Mesendoderm (in vitro differentiated cells): ENCODE measurements around the gene AGRN.

Experiments
- DNase-seq: peaks from one replicate; pipeline ENCODE4 v3.0.0; 2013
- H2AK5ac ChIP-seq: 2 replicates; pipeline ENCODE4 v1.6.1; 2013; ENCODE audit warnings: low read length, inconsistent platforms
- H2BK120ac ChIP-seq: 2 replicates; pipeline ENCODE4 v1.6.1; 2013; ENCODE audit warnings: low read depth, mild to moderate bottlenecking, low read length, moderate library complexity, mixed read lengths
- H2BK15ac ChIP-seq: replicated peaks from 2 replicates; pipeline ENCODE4 v1.6.1; 2013; ENCODE audit warnings: low read depth, mild to moderate bottlenecking, moderate library complexity
- H2BK5ac ChIP-seq: 2 replicates; pipeline ENCODE4 v1.6.1; 2013; ENCODE audit warnings: low read length, inconsistent platforms
- H3K18ac ChIP-seq: 2 replicates; pipeline ENCODE4 v1.6.1; 2013; ENCODE audit warnings: mild to moderate bottlenecking, low read length, mixed read lengths
- H3K23ac ChIP-seq: one replicate; pipeline ENCODE4 v1.6.1; 2013; ENCODE audit warnings: low read length
- H3K27ac ChIP-seq: 2 replicates; pipeline ENCODE4 v1.5.1; 2013; ENCODE audit warnings: low read depth, mild to moderate bottlenecking, inconsistent platforms, low read length, moderate library complexity
- H3K27me3 ChIP-seq: 2 replicates; pipeline ENCODE4 v1.6.1; 2013; ENCODE audit warnings: low read length, control low read depth, mild to moderate bottlenecking, inconsistent platforms; ENCODE audit not compliant: insufficient read depth, poor library complexity
- H3K36me3 ChIP-seq: 2 replicates; pipeline ENCODE4 v1.6.1; 2013; ENCODE audit warnings: low read length, inconsistent platforms; ENCODE audit not compliant: control insufficient read depth, insufficient read depth
- H3K4ac ChIP-seq: one replicate; pipeline ENCODE4 v1.6.1; 2013; ENCODE audit warnings: low read depth, mild to moderate bottlenecking, low read length, moderate library complexity
- H3K4me1 ChIP-seq: 2 replicates; pipeline ENCODE4 v1.6.1; 2013; ENCODE audit warnings: low read depth, low read length, inconsistent platforms; ENCODE audit not compliant: control insufficient read depth
- H3K4me2 ChIP-seq: 2 replicates; pipeline ENCODE4 v1.6.1; 2013; ENCODE audit warnings: low read length
- H3K4me3 ChIP-seq: 2 replicates; pipeline ENCODE4 v1.5.1; 2013; ENCODE audit warnings: mild to moderate bottlenecking, low read length
- H3K56ac ChIP-seq: one replicate; pipeline ENCODE4 v1.6.1; 2013; ENCODE audit warnings: low read length
- H3K79me1 ChIP-seq: 2 replicates; pipeline ENCODE4 v1.6.1; 2013; ENCODE audit warnings: low read length, inconsistent platforms
- H3K79me2 ChIP-seq: 2 replicates; pipeline ENCODE4 v1.6.1; 2013; ENCODE audit warnings: mild to moderate bottlenecking, low read length; ENCODE audit not compliant: control insufficient read depth, insufficient read depth
- H3K9ac ChIP-seq: 2 replicates; pipeline ENCODE4 v1.6.1; 2013; ENCODE audit warnings: low read length, inconsistent platforms
- H4K5ac ChIP-seq: one replicate; pipeline ENCODE4 v1.6.1; 2013; ENCODE audit warnings: low read length
- H4K8ac ChIP-seq: one replicate; pipeline ENCODE4 v1.6.1; 2013; ENCODE audit warnings: low read depth, mild to moderate bottlenecking, control low read depth, low read length, moderate library complexity
- WGBS: extraction: QIAGEN DNeasy Blood & Tissue Kit; methylation state at CpG from one replicate; pipeline ENCODE4 v1.1.7; 2013; ENCODE audit warnings: low lambda C conversion rate, missing lambda C conversion rate; ENCODE audit not compliant: insufficient coverage; ENCODE audit errors: extremely low coverage; 5-methylcytosine and 5-hydroxymethylcytosine counted together

Gene AGRN

GRCh38 chr1:980602-981395 is 39.1 kb upstream of the AGRN start:
- no peak for DNase-seq
- Histone ChIP-seq H3K27me3 (peaks cover 2% of the 10 kb centered on the region), H2BK5ac (no peak overlapping the region), H3K27ac (no peak overlapping the region), H3K18ac (no peak overlapping the region), H3K56ac (no peak overlapping the region), H4K8ac (no peak overlapping the region), H3K4me3 (no peak overlapping the region), H3K9ac (no peak overlapping the region), H2AK5ac (no peak overlapping the region), H3K4ac (no peak overlapping the region), H2BK15ac (no peak overlapping the region), H3K4me2 (no peak overlapping the region), H4K5ac (no peak overlapping the region), H3K36me3 (no peaks in the 10 kb centered on the region), H3K4me1 (no peaks in the 10 kb centered on the region), H2BK120ac (no peak overlapping the region), H3K23ac (no peak overlapping the region), H3K79me1 (no peaks in the 10 kb centered on the region), H3K79me2 (no peaks in the 10 kb centered on the region)
- no CpG with 5 or more reads among the region's 35 CpGs for whole genome bisulfite sequencing

GRCh38 chr1:981491-981954 is 38.4 kb upstream of the AGRN start:
- Histone ChIP-seq H3K4me1 (no peaks in the 10 kb centered on the region), H3K79me2 (no peaks in the 10 kb centered on the region), H3K18ac (no peak overlapping the region), H4K8ac (no peak overlapping the region), H3K36me3 (no peaks in the 10 kb centered on the region), H3K79me1 (no peaks in the 10 kb centered on the region), H3K4me2 (no peak overlapping the region), H4K5ac (no peak overlapping the region), H3K4me3 (no peak overlapping the region), H2BK15ac (no peak overlapping the region), H3K56ac (no peak overlapping the region), H2BK5ac (no peak overlapping the region), H2BK120ac (no peak overlapping the region), H3K9ac (no peak overlapping the region), H2AK5ac (no peak overlapping the region), H3K27ac (no peak overlapping the region), H3K23ac (no peak overlapping the region), H3K27me3 (peaks cover 2% of the 10 kb centered on the region), H3K4ac (no peak overlapping the region)
- no peak for DNase-seq
- WGBS: no CpG with 5 or more reads among the region's 21 CpGs

- Histone ChIP-seq H3K4me3 (no peak within 1 kb of the TSS), H3K79me2 (no peaks in the 10 kb centered on the region), H2BK120ac (no peak within 1 kb of the TSS), H3K4me1 (no peaks in the 10 kb centered on the region), H3K9ac (no peak within 1 kb of the TSS), H3K79me1 (no peaks in the 10 kb centered on the region), H3K18ac (no peak within 1 kb of the TSS), H2BK5ac (no peak within 1 kb of the TSS), H4K8ac (no peak within 1 kb of the TSS), H3K56ac (no peak within 1 kb of the TSS), H2BK15ac (no peak within 1 kb of the TSS), H3K36me3 (no peaks in the 10 kb centered on the region), H3K23ac (no peak within 1 kb of the TSS), H4K5ac (no peak within 1 kb of the TSS), H3K27me3 (peaks cover 2% of the 10 kb centered on the region), H3K27ac (no peak within 1 kb of the TSS), H2AK5ac (no peak within 1 kb of the TSS), H3K4me2 (no peak within 1 kb of the TSS), H3K4ac (no peak within 1 kb of the TSS)
- WGBS: no CpG with 5 or more reads among the region's 28 CpGs
- DNase-seq: no peak
Observed at GRCh38 chr1:981955-982558, 37.9 kb upstream of the AGRN start, which contains the start of gene PERM1. PERM1 (minus strand) TSS chr1:982093; CDS start chr1:981029, 1,064 bp downstream.

GRCh38 chr1:982765-983436 is 37.0 kb upstream of the AGRN start:
- Histone ChIP-seq H3K4me2 (no peak overlapping the region), H3K4me3 (no peak overlapping the region), H3K18ac (no peak overlapping the region), H3K4me1 (no peaks in the 10 kb centered on the region), H2BK5ac (no peak overlapping the region), H4K5ac (no peak overlapping the region), H3K56ac (no peak overlapping the region), H3K23ac (no peak overlapping the region), H3K27me3 (peaks cover 2% of the 10 kb centered on the region), H3K4ac (no peak overlapping the region), H3K36me3 (no peaks in the 10 kb centered on the region), H3K27ac (no peak overlapping the region), H2AK5ac (no peak overlapping the region), H3K79me1 (no peaks in the 10 kb centered on the region), H2BK15ac (no peak overlapping the region), H3K79me2 (no peaks in the 10 kb centered on the region), H4K8ac (no peak overlapping the region), H2BK120ac (no peak overlapping the region), H3K9ac (no peak overlapping the region)
- no CpG with 5 or more reads among the region's 43 CpGs for WGBS
- no peak for DNase-seq

GRCh38 chr1:983798-984475 is 36.0 kb upstream of the AGRN start:
- H3K4me2 ChIP-seq: no peak overlapping the region
- H3K79me1 ChIP-seq: no peaks in the 10 kb centered on the region
- H3K23ac ChIP-seq: no peak overlapping the region
- H3K27ac ChIP-seq: no peak overlapping the region
- H3K56ac ChIP-seq: peak overlapping the region; percentile 15
- H2AK5ac ChIP-seq: no peak overlapping the region
- H3K18ac ChIP-seq: no peak overlapping the region
- H3K4me3 ChIP-seq: no peak overlapping the region
- H2BK5ac ChIP-seq: no peak overlapping the region
- H3K4ac ChIP-seq: no peak overlapping the region
- no peak overlapping the region for H4K8ac ChIP-seq
- H4K5ac ChIP-seq: no peak overlapping the region
- no peak overlapping the region for H3K9ac ChIP-seq
- no peaks in the 10 kb centered on the region for H3K36me3 ChIP-seq
- no CpG with 5 or more reads among the region's 29 CpGs for WGBS
- H3K79me2 ChIP-seq: no peaks in the 10 kb centered on the region
- peaks cover 4% of the 10 kb centered on the region for H3K27me3 ChIP-seq
- no peaks in the 10 kb centered on the region for H3K4me1 ChIP-seq
- H2BK15ac ChIP-seq: no peak overlapping the region
- peak; percentile 20 for DNase-seq
- H2BK120ac ChIP-seq: no peak overlapping the region
